ENCODE measurements around the gene ZCCHC7.
"Not testable (repeated sequence)": the region's sequence is repeated elsewhere in the genome, so short reads cannot be mapped to it uniquely, and the experiment has no call there.

Gene ZCCHC7

DNA sequence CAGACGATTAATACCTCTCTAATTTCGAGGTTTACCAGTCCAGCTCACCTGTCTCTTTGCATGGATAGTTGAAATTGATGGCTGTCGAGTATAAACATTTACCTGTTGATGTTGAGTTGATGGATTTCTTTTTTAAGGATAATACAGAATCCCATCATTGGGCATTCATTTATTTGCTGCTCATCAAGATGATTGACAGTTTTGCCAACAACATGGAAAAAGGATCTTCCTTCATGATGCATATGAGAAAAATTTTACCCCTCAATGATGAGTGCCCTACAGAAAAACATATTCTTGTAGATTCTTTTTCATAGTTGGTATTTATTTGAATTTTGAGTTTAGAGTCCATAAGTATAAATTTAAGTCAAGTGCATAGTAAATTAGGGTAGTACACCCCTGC is 59.2 kb downstream of the ZCCHC7 start:
- DNase-seq: no peak

DNA sequence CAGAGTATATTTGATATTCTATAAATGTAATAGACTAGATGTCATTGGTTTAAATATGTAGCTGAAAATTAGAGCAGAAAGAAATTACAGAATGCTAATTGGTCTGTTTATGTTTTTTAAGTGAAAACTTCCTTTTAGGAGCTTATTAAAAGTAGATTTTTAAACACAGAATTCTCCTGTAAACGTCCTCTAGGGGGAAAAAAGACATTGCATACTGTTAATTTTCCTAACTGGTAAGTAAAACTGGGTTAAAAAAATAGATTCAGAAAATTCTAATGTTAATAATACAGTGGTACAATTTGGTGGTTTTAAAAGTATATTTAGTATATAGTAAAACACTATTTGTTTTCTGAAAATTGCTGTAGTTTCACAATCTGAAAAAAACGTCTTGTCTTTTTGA is 59.8 kb downstream of the ZCCHC7 start:
- no peak for DNase-seq

DNA sequence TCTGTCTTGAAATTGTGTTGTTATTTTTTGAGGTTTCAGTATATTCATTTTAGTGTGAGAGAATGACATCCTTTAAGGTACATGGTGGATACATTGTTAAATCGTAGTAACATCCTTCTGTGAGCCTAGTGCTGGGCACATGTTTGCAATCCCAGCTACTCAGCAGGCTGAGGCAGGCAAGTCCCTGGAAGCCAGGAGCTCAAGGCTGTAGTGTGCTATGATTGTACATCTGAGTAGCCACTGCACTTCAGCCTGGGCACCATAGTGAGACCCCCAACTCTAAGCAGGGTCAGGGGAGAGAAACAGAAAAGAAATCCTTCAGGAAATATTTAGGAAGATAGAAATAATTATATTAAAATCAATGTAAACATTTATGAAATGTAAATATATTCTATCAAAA is 62.3 kb downstream of the ZCCHC7 start:
- no peak for DNase-seq

DNA sequence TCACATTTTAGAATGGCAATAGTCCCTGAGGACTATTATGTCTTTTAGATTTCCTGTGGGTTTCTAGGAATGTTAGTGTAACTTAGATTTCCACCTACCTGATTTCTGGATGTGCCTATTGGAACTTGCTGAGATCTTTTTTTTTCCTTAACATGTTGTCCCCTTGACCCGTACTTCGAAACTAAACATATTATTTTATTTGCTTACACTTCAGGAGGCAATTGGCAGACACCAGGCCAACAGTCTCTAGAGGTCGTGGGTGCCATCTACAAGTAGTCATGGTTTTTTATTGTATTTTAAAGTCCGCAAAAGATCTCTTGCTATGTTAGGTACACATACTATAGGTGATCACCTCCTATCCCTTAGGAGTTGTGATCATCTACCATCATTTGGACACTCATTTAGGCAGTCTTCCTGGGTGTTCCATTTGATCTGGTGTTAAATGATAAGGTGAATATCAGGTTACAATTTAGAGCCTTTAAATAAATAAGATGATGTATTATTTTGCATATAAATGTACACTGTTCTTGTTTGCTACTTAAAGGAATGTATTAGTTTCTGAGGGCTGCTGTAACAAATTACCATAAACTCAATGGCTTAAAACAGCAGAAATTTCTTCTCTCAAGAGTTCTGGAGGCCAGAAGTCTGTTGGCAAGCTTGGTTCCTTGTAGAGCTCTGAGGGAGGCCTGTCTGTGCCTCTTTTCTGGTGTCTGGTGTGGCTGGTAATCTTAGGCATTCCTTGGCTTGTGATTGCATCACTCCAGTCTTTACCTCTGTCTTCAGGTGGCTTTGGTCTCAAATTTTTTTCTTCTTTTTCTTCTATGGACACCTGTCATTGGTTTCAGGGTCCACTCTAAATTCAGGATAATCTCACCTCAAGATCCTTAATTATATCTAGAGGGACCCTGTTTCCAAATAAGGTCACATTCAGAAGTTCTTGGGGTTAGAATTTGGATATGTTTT is 64.8 kb downstream of the ZCCHC7 start:
- DNase-seq: no peak

DNA sequence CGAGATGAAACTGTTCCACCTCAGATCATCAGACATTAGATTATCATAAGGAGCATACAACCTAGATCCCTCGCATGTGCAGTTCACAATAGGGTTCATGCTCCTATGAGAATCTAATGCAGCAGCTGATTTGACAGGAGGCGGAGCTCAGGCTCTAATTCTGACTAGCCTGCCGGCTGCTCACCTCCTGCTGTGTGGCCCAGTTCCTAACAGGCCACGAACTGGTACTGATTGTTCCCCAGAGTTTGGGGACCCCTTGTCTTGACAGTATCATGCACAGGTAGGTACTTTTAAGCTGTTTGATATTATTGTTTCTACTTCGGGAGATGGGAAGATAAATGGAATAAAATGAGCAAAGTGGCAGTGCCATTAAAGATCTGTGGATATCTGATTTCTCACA is 66.9 kb downstream of the ZCCHC7 start:
- no peak for DNase-seq

DNA sequence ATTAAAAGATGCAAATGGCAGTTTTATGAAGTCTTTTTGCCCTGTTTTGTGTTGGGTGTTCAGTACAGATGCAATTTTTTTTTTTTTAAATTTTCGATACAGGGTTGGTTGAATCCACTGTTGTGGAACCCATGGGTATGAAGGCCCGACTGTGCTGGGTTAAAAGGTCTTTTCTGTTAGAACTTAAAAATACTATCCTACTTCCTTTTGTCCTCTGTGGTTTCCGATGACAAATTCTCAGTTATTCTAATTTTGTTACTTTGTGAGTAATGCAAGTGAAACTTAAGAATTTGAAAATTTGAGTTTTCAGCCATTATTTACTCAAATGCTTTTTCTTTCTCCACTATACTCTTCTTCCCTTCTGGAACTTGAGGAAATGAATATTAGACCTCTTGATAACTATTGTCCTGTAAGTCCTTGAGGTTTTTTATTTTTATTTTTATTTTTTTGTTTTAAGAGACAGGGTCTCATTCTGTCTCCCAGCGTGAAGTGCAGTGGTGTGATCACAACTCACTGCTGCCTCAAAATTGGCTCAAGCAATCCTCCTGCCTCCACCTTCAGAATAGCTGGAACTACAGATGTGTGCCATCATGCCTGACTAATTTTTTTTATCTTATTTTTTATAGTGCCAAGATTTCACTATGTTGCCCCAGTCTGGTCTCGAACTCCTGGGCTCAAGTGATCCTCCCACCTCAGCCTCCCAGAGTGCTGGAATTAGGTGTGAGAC is 67.5 kb downstream of the ZCCHC7 start:
- DNase-seq: no peak

DNA sequence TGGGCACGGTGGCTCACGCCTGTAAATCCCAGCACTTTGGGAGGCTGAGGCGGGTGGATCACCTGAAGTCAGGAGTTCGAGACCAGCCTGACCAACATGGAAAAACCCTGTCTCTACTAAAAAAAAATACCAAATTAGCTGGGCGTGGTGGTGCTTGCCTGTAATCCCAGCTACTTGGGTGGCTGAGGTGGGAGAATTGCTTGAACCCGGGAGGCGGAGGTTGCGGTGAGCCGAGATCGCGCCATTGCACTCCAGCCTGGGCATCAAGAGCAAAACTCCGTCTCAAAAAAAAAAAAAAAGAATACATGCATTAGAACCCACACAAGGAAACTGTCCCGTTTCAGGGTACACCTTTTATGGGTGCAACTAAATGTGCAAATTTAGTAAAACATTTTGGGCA is 70.4 kb downstream of the ZCCHC7 start:
- DNase-seq: not testable (repeated sequence)

DNA sequence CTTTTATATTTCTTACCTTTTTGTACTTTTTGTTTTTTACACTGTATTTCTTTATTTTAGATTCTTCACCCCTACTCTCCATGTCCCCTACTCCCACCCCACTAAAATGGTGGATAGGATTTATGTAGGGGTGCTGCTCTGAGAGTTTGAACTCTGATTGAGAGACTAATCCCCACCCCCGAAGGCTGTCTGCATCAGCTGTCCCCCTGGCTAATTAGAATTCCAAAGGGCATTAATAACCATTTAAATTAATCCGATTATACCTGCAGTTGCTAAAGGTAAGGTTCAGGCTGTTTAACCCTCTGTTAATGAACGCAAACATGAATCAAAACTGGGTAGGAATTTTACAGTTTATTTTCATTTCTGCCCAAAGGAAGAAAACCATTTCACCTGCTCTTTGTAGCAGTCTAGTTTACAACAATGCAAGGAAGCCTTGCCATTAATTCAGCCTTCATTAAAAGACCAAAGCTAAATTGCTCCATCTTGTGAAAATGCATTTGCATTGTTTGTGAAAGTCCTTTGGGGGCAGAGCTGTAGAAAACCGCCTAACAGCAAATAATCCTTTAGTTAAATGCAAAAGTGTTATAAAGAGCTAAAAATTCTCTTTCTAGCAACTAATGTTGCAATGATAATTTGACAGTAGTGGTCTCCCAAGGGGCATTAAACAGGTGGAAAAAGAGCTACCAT is 71.2 kb downstream of the ZCCHC7 start:
- no peak for DNase-seq

DNA sequence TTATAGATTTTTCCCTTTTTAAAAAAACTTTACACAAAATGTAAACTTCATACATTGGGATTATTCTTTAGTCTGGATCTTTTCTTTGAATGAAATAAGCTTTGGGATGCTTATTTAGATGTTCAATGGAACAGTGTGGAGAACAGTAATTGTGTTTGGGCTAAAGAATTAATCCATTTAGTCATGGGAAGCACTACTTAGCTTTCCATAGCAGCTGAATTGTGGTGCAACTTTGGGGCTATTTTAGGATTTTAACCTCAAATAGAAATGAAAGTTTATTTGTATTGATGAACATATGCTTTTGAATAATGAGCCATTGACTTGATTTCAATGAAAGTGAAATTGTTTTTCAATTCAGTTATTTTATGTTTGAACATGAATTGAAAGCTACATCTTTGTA is 72.4 kb downstream of the ZCCHC7 start:
- DNase-seq: no peak

DNA sequence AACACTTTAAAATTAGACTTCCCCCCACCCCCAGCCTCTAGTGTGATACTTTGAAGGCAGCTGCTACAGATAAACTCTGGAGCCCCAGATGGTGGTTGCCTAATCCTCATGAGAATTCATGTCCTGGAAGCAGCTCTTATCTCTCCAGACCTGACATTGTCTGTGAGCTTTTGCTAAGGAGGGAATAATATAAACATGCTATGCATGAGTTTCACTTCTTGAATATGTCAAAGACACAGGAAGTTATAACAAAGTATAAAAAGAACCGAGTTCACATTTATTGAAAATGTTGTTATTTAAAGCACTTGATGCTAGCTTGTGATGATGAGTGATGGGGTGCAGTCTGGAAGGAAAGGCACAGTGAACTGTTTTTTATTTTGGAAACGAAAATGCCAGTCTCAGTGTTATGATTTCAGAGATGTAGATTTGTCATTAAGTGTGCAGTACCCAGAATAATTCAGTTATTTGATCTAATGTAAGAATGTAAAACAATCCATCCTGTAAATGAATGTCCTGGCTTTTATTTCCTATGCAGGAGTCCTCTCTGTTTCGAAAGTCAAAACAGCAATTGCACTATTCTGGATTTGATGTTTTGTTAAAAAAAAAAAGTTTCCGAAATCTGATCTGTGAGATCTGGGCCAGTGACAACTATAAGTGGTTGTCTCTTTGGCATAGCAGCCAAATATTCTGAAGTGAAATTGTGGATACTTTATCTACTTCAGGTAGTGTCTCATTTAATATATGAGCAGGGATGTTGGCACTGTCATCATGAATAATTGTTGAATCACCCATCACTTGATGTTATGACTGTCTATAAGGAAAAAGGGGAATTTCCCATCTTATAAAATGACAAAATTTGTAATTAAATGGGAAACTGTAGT is 77.0 kb downstream of the ZCCHC7 start:
- DNase-seq: no peak

DNA sequence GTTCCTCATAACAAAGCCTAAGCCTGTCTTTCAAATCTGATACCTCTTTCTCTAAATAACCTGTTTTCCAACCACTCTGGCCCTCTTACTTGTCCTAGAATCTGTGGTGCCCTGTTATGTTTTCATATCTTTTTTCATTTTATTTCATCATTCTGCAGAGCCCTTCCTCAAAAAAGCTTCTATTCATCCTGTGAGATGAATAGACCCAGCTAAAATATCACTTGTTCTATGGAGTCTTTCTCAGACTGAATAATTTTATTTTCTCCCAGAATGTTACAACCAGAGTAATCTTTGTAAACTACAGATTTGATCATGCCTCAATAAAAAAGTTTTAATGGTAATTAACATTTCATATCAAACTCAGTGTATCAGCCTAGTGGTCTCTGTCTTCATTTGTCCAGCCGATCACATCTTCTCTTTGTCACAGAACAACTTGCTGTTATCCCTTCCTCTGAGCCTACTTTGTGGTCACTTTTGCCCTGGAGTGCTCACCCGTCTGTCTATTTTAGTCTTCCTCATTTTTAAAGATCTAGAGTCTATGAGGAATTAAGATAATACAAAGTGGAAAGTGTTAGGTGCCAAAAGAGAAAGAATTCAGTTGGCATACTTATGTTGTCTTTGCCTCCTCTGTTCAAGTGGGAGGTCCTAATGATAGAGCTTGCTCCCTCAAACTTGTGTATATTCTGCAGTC is 77.8 kb downstream of the ZCCHC7 start:
- DNase-seq: no peak

DNA sequence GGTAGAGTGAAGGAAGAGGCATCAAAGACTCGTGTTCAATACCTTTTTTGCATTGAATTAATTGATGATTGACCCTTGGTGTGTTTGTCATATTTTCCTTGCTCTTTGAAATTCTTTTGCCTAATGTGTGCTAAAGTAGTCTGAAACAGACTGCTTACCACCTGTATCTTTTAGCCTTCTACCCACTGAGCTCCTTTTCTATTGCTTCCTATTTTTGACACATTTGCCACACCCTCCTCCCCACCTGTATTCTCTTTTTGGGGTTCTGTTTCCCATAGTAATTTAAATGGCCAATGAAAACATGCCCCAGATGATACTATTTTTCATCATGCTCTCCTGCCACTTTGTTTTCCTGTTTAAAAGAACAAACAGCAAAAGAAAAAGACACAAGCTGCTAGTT is 78.5 kb downstream of the ZCCHC7 start:
- DNase-seq: no peak

DNA sequence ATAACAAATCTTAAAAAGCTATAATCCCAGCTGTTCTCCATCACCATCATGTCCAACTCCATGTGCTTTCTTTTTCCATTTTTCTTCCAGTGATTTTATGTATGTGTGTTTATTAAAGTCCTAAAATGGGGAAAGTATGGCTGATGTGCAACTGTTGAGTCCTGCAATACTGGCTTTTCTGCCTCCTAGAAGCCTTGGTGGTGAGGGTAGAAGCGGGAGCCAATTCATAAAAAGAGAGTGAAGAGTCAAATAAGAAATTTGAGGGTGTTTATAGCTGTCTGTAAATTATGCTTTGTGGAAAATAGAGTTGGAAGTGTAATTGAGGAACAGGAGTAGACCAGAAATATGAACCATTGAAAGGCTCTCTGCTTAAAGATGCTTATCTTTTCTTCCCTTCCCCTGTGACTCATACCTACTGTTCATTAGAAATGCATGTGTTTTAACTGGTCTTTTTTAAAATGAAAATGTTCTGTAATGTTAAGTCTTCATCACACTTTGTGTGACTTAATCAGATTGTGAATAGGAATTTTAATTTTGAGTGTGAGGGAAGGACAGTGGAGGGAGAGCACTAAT is 80.1 kb downstream of the ZCCHC7 start:
- DNase-seq: no peak

DNA sequence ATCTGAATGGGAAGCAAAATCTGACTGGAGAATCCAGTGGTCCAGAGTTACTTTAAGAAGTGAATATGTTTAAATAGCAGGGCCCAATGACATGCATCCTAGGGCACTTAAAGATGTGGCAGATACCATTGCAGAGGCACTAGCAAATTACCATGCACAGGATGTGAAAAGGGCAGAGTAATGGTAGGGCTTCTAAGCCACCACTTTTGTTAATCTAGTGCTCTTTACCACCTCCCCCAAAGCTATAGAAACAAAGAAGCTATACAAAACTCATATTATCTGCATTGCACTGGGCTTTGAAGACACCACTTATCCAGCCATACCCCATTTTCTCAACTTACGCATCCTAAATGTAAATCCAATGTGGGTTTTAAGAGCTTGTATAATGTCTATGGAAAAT is 81.2 kb downstream of the ZCCHC7 start:
- no peak for DNase-seq

DNA sequence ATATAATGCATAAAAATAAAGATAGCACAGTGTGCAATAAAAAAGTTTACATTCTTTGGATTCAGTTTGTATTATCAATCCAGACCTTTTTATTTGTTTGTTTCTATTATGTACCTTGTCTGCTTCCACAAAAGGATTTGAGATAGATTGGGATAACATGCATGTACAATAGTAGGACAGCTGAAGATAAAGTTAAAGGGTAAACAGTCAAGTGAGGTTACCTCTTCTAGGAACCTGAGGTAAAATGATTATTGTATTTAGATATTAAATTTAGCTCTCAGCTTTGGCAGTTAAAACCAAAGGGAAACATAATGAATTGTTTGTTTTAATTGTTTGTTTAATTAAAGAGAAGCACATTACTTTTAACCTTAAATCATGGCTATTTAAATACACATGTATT is 81.7 kb downstream of the ZCCHC7 start:
- no peak for DNase-seq

DNA sequence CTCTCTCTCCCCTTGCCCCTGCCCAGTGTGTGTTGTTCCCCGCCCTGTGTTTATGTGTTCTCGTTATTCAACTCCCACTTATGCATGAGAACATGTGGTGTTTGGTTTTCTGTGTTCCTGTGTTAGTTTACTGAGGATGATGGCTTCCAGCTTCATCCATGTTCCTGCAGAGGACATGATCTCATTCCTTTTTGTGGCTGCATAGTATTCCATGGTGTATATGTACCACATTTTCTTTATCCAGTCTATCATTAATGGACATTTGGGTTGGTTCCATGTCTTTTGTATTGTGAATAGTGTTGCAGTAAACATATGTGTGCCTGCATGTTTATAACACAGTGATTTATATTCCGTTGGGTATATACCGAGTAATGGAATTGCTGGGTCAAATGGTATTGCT is 83.1 kb downstream of the ZCCHC7 start:
- not testable (repeated sequence) for DNase-seq

DNA sequence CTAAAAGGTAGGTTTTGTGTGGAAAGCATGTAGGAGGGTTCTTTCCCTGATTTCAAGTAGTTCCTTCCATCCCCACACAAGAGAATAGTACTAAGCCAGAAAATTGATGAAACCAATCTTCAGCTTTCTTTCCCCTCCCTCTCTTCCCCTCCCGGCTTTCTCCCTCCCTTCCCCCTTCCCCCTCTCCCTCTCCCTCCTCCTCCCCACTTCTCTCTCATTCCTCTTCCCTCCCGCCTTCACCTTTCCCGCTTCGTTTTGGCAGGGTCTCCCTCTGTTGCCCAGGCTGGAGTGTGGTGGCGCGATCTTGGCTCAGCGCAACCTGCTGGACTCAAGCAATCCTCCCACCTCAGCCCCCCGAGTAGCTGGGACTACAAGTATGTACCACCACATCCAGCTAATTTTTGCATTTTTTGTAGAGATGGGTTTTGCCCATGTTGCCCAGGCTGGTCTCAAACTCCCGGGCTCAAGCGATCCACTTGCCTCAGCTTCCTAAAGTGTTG is 85.8 kb downstream of the ZCCHC7 start:
- DNase-seq: no peak

DNA sequence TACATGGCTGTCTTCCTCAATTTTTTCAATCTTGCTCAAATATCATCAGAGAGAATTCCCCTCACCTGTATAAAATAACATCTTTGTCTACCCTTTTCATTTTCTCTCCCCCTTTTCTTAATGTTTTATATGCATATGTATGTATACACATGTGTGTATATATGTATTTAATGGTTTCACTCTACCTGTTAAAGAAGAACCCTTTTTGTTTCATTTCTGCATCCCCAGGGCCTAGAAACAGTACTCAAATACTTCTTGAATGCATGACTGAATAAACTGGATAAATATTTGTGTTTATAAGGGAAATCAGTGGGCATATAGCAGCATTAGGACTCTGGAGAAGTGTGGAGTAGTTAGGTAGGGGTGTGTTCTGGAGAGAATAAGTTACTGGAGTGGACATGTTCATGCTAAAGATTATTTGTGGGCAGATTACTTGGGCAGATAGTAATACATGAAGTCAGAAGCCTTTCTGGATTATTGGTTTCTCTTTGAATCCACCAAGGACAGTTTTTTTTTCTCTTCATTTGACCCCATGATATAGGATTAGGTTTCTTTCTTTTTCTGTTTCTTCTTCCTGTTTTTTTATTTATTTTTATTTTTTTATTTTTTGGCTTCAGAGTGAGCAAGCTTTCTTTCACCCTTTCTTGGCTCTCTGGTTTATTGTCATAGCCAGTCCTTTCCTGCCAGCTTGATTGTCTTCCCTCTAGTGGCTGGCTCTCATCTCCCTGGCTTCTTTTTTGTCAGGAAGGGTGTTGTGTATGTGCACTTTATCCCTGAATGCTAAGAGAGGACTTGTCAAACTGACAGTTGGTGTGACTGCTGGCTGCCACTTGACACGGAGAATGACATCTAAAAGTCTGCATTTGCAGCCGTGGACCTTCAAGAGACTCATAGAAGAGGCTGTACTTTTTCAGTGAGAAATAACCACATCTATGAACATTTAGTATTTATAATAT is 89.3 kb downstream of the ZCCHC7 start:
- DNase-seq: no peak

DNA sequence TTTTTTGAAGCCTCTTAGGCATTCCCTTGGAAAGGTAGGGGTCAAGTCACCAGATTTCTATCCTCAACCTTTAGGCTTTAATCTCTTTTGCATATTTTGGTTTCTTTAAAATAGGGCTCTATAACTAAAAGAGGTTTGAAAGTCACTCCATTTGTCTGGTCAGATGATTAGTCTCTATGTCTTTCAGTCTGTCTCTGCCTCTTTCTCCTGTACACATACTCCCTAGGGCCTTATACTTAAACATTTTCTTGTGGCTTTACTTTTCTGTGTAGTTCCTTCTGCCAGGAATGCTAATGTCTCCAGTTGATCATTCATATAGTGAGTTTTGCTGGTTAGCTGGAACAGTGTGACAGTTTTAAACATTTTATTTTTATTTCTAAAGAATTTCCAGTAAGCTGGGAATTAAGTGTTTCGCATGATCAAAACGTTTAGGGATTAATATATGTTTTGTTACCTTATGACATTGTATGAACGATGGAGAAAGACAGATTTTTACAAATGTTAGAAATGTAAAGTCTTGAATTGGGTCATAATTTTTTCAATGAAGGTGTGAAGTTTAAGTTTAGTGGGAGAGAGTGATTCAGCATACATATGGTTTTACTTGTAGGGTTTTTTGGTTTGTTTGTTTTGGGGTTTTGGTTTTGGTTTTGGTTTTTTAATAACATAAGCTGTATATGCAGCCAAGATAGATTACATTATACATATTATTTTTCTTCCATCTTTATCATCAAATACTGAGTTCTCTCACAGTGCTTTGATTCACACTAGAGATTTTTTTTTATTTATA is 90.6 kb downstream of the ZCCHC7 start:
- no peak for DNase-seq
